Cardiac muscle cell (in vitro differentiated cells and primary cell): ENCODE results near the gene MTPN. TPM values are rescaled to one million over a fixed set of nuclear protein-coding genes. Genes with fewer than 3 reads are reported as not detected.
A peak's percentile ranks its signal among the peaks of the same experiment; 100 is the strongest.

Experiments used
- DNase-seq, 2 donors: peaks; one replicate each; pipeline versions ENCODE4 v3.0.0 to v3.0.0-alpha.2; 2010 to 2017; ENCODE audit warnings: low read depth in 1 of 2, low spot score in 1 of 2
- H3K27ac ChIP-seq: fragments of 200-600 bp; sonication (generic); 2 replicates; pipeline ENCODE4 v1.5.1; 2016
- H3K27me3 ChIP-seq: fragments of 200-600 bp; sonication (generic); 2 replicates; pipeline ENCODE4 v1.6.0; 2016; ENCODE audit warnings: control low read depth
- H3K36me3 ChIP-seq: fragments of 200-600 bp; sonication (generic); 2 replicates; pipeline ENCODE4 v1.5.1; 2016; ENCODE audit warnings: control low read depth
- H3K4me1 ChIP-seq: fragments of 200-600 bp; sonication (generic); 2 replicates; pipeline ENCODE4 v1.8.1; 2017; ENCODE audit warnings: low read depth, mild to moderate bottlenecking, mixed run types
- H3K4me3 ChIP-seq: fragments of 200-600 bp; sonication (generic); 2 replicates; pipeline ENCODE4 v1.5.1; 2016; ENCODE audit warnings: mild to moderate bottlenecking
- H3K9me3 ChIP-seq: fragments of 200-600 bp; sonication (generic); 2 replicates; pipeline ENCODE4 v1.5.1; 2017; ENCODE audit warnings: low read depth, mild to moderate bottlenecking, control low read depth
- CTCF ChIP-seq: IDR thresholded peaks from 2 replicates; pipeline ENCODE4 v1.5.1; 2012; ENCODE audit warnings: low read depth, mild to moderate bottlenecking, low read length
- polyA plus RNA-seq: library from polyadenylated mRNA; unstranded; fragments of >200 nt; fragmentation: Nextera tagmentation; extraction: Ambion mirVana; gene quantifications from 2 replicates; pipeline ENCODE4 v1.2.1, GENCODE V29; 2016
- total RNA-seq: library from RNA; depleted of rRNA; stranded (reverse); fragments of >200 nt; gene quantifications from 2 replicates; pipeline ENCODE4 v1.2.3, GENCODE V29; 2016

Gene MTPN
- total and polyA plus RNA-seq, 2 experiments from 2014 or later = 86.1 to 110 TPM

GRCh38 chr7:135932131-135932530 is 45.0 kb downstream of the MTPN start:
- no peak for TF ChIP-seq CTCF
- Histone ChIP-seq H3K27me3 (no peaks in the 10 kb centered on the region), H3K4me1 (peaks cover 80% of the 10 kb centered on the region), H3K4me3 (no peak overlapping the region), H3K27ac (peak overlapping the region; percentile 95), H3K36me3 (no peaks in the 10 kb centered on the region), H3K9me3 (no peaks in the 10 kb centered on the region)
- DNase-seq = no peak

- Histone ChIP-seq H3K4me3 (no peak overlapping the region), H3K4me1 (peaks cover 80% of the 10 kb centered on the region), H3K27me3 (no peaks in the 10 kb centered on the region), H3K36me3 (no peaks in the 10 kb centered on the region), H3K27ac (peak overlapping the region; percentile 95), H3K9me3 (no peaks in the 10 kb centered on the region)
- TF ChIP-seq CTCF = no peak
- DNase-seq = peak; percentile 56 to 57
Observed at GRCh38 chr7:135930565-135931461, 46.3 kb downstream of the MTPN start.

GRCh38 chr7:135929722-135930141 is 47.4 kb downstream of the MTPN start:
- Histone ChIP-seq H3K27ac (peak overlapping the region; percentile 95), H3K27me3 (no peaks in the 10 kb centered on the region)

GRCh38 chr7:135929249-135929648 is 47.9 kb downstream of the MTPN start:
- Histone ChIP-seq H3K27me3 (no peaks in the 10 kb centered on the region), H3K4me1 (peaks cover 86% of the 10 kb centered on the region), H3K4me3 (no peak overlapping the region), H3K9me3 (no peaks in the 10 kb centered on the region), H3K27ac (peak overlapping the region; percentile 95), H3K36me3 (no peaks in the 10 kb centered on the region)
- peak; percentile 52 to 53 for DNase-seq
- TF ChIP-seq CTCF = no peak

More at GRCh38 chr7:135929722-135930141, 47.4 kb downstream of the MTPN start:
- Histone ChIP-seq H3K4me1 (peaks cover 88% of the 10 kb centered on the region), H3K36me3 (no peaks in the 10 kb centered on the region), H3K4me3 (no peak overlapping the region), H3K9me3 (no peaks in the 10 kb centered on the region)
- DNase-seq = peak in 1 of 2 donors; percentile 34
- TF ChIP-seq CTCF = no peak

GRCh38 chr7:135928136-135928535 is 49.0 kb downstream of the MTPN start:
- Histone ChIP-seq H3K4me3 (no peak overlapping the region), H3K27ac (peak overlapping the region; percentile 95), H3K9me3 (no peaks in the 10 kb centered on the region), H3K27me3 (no peaks in the 10 kb centered on the region), H3K36me3 (no peaks in the 10 kb centered on the region), H3K4me1 (peaks cover 88% of the 10 kb centered on the region)
- TF ChIP-seq CTCF = no peak
- no peak for DNase-seq
